HPDE6-E6E7 (cell line): Measurements from ENCODE around the gene MED26.

ENCODE experiments used
- DNase-seq: peaks from one replicate; pipeline ENCODE4 v3.0.0; 2011; ENCODE audit warnings: missing footprints; ENCODE audit errors: extremely low spot score

Gene MED26

GRCh38 chr19:16542045-16542909, 85.7 kb downstream of the MED26 start, which contains the start of gene CHERP:
CHERP (minus strand) TSS chr19:16542437; CDS start chr19:16542378, 59 bp downstream.
- peak; percentile 87 for DNase-seq

- peak; percentile 14 for DNase-seq
Observed at GRCh38 chr19:16541526-16542044, 86.4 kb downstream of the MED26 start.

GRCh38 chr19:16540948-16541347, 87.1 kb downstream of the MED26 start:
- DNase-seq = no peak

- no peak for DNase-seq
Observed at GRCh38 chr19:16537111-16537510, 90.9 kb downstream of the MED26 start.

- DNase-seq = no peak
Observed at GRCh38 chr19:16536130-16536529, 91.9 kb downstream of the MED26 start.

- no peak for DNase-seq
Observed at GRCh38 chr19:16535381-16535780, 92.6 kb downstream of the MED26 start.

GRCh38 chr19:16532440-16533234, 95.4 kb downstream of the MED26 start:
- no peak for DNase-seq

GRCh38 chr19:16531380-16531669, 96.7 kb downstream of the MED26 start:
- DNase-seq = no peak

- DNase-seq = no peak
Observed at GRCh38 chr19:16530540-16531379, 97.2 kb downstream of the MED26 start.

GRCh38 chr19:16529466-16530144, 98.4 kb downstream of the MED26 start:
- DNase-seq = no peak

GRCh38 chr19:16527971-16528521, 100.0 kb downstream of the MED26 start:
- no peak for DNase-seq

- DNase-seq = no peak
Observed at GRCh38 chr19:16527334-16527935, 100.6 kb downstream of the MED26 start.

- no peak for DNase-seq
Observed at GRCh38 chr19:16525751-16526481, 102.1 kb downstream of the MED26 start.

GRCh38 chr19:16524991-16525734, 102.8 kb downstream of the MED26 start:
- DNase-seq = no peak
